ENCODE data around the gene ELOVL4.
A peak's percentile ranks its signal among the peaks of the same experiment; 100 is the strongest.

The ELOVL4 gene

DNA sequence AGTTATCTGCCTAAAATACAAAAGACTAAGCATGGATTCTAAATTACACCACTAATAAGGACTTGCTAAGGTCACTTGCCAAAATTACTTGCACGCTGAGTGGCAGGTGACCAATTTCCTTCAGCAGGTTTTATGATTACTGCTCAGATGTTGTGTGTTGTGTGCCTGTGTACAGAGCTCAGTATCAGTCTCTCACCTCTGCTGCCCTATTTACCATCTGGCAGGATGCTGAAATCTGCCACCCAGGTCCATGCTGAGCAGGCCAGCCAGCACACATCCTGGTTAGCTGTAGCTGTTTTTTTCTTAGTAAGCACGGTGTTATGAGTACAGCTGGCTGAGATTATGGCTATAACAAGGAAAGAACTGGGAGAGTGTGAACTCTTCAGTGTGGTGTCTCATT lies 34.0 kb downstream of the ELOVL4 start:
- no peak for DNase-seq (ENCODE audit: low read depth, low spot score)

DNA sequence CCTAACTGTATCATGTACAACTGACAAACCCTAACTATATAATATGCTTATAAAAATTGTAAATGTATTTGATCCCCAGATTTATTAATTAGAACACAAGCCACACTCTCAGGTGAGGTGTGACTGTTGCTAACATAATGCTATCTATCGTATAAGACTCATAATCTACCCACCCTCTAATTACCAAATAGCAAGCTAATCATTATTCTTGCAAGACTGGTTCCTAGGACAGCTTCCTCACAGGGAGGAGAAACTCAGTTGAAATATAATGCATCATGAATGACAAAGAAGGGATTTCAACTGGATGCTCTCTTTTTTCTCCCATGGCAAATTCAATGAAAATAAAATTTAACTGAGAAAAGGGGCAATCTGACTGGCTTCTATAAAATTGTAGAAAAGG lies 35.4 kb downstream of the ELOVL4 start:
- DNase-seq (ENCODE audit: low read depth, low spot score): no peak

DNA sequence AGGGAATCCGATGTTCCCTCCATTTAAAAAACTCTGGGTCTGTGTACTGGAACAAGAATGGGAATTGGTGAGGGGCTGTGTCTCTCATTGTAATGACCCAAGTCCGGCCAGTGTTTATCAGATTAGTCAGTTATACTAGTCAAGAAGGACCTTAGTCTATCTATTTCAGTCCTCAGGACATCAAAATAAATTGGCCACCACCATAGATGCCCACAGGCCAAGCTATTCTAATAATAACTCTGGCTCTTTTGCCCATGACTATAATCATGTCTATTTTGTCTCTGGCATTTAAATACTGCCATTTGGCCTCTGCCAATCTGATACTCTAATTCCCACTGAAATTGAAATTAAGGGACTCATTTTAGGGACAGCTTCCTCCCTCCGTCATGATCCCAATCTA lies 37.8 kb downstream of the ELOVL4 start:
- DNase-seq (ENCODE audit: low read depth, low spot score): no peak

DNA sequence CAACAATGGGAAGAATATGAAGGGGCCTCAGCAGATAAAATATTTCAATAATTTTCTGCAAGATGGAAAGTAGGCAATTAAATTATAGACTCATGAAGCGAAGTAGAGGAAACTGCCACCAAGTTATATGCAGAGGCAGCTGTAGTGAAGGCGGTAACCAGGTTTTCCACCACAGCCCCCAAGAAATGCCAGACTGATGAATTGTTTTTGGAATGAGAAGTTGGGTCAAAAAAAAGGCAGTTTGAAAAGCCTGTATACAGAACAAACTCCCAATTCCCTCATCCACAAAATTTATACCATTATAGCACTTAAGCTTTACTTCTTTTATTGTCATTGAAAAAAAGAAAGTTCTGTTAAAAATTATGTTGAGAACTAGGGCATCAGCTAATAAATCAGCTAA lies 45.3 kb downstream of the ELOVL4 start:
- no peak for DNase-seq (ENCODE audit: low read depth, low spot score)

DNA sequence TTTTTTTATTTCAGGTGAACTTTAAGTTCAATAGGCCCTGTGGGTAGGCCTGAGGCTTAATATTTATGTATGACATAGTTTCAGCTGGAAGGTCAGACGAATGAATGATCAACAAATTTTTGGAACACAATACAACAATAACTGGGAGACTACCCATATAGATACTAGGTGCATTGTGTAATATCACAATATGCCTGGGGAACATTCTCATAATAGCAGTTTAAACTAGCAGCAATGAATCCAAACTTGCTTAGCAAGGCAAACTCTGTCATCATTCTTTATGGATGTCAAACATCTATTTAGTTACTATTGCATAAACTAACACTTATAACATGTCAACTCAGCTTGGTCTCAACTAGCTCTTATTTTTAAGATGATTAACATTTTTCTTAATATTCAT lies 49.3 kb downstream of the ELOVL4 start:
- DNase-seq (ENCODE audit: low read depth, low spot score): no peak

DNA sequence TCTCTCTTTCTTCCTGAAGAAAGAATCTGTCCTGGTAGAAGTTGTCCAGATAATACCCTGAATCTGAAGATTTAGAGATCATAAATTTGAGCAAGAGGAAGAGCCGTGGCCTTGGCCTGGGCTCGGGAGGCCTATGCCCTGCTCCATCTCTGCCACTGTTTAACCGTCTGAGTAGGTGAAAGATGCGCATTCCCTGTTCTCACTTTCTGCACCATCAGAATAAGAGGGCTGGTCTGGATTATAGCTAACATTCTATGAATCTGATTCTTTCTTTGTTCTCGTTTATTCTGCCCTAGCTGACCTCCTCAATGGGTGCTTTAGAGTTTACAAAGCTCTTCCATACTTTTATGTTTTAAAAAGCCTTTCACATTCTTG lies 51.3 kb downstream of the ELOVL4 start:
- DNase-seq (ENCODE audit: low read depth, low spot score): no peak

DNA sequence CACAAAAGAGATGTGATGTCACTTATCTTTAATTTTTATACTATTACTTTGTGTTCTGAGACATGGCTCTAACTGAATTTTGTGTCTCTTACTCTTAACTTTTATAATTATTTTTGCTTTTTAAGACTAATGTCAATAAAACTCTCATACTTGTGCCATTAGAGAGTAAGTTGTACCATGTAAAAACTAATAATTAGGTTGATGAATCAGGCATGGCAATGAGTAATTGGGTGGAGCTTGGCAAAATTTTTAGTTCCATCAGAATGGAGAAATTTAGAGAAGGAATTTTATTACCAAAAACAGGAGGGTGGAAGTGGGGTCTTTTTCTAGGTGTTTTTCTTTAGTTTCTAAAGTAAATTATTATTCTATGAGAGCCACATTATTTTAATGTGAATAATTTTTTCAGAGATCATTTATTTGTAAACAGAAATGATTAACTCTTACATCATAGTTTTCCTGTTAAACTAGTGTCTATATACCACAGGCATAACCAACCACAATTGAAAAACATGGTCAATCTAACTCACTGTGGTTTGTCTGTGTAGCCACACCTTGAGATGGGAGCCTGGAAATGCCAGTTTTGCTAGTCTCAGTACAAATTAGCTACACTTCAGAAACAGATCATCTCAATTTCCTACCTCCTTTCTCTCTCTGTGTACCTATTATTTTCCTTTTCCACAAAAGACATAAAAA lies 51.8 kb downstream of the ELOVL4 start:
- no peak for DNase-seq (ENCODE audit: low read depth, low spot score)

DNA sequence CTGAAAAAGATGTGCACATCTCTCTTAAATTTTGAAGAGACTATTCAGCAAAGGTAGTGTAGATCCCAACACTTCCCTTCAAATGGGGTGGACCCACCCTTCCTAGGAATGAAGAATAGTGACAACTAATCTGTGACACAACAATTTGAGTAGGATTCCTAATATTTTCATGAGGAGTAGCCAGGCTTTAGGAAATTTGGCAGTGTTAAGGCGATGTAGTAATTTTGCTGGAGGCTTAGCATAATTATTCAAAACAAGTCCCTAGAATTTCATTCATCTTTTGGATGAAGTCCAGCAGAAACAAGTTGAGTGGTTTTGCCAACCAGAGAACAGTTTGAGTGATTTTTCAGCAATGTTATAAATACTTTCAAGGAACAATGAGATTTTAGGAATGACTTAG lies 52.4 kb downstream of the ELOVL4 start:
- peak; percentile 42 for DNase-seq (ENCODE audit: low read depth, low spot score)

DNA sequence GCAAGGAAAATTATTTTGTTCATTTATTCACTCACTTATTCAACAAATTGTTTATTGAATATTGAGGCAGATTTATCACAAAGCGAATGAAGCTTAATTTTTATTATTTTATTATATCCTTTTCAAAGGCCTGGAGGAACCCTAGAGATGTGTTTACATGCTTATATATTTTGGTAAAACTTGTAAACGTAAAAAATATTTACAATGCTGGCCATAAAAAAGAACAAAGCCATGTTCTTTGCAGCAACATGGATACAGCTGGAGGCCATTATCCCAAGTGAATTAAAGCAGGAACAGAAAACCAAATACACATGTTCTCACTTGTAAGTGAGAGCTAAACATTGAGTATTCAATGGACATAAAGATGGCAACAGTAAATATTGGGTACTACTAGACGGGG lies 58.8 kb downstream of the ELOVL4 start:
- no peak for DNase-seq (ENCODE audit: low read depth, low spot score)

DNA sequence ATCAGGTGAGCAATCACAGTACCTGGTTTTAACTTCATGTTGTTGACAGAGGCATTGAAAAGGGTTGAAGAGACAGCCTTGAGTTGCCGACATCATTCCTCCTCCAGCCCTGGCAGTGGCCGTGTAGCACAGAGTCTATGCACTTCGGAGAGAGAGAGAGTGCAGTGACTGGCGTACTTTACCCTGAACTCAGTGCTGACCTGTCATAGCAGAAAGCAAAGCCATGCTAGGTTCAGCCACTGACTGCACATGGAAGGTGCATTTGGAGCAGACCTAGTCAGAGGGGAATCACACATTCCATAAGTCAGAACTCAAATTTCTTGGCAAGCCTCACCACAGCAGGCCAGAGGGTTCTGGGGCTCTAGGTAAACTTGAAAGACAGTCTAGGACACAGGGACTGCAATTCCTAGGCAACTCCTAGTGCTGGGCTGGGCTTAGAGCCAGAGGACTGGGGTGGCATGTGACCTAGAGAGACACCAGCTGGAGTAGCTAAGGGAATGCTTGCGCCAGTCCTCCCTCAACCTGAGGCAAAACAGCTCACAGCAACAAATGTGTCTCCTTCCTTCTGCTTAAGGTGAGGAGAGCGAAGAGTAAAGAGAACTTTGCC lies 69.1 kb downstream of the ELOVL4 start:
- no peak for DNase-seq (ENCODE audit: low read depth, low spot score)

DNA sequence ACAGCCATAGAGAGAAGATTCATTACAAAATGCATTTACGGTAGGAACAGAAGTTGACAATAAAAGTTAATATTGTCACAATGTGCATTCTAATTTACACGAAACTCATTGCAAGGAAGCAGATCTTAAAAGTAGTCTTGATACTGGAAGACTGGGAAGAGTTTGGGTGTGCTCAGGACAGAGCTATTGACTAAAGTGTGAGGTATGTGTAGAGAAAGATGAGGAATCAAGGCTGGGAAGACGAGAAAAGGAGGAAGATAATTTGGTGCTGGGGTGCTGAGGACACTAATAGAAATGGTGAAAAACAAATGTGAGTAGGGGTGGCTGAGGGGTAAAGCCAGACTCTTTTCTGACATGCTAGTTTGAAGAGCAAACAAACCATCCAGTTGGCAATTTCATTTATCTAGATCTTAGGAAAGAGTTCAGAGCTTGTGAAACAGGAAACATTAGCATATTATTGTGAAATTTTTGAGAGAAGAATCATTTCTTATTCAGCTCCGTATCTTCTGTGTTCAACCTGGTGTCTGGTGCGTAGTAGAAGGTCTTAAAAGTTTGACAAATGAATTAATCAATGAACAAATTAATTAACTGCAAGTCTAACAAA lies 72.7 kb downstream of the ELOVL4 start:
- no peak for DNase-seq (ENCODE audit: low read depth, low spot score)

DNA sequence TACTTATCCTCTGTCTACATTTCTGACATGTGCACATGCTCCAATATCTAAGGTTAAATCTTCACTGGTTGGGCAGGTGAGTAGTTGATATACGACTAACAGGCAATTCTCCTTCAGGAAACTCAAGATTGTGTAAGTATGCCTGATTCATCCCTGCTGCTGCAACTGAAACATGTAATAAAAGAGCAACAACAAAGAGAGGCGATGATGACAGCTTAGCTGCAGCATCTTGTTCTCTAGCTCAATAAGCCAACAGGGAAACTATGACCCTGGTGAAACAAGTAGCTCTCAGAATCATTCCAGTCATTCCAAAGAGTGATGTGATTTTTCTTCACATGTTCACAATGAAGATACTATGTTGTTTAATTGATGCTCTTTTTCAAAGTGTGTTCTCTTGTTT lies 74.4 kb downstream of the ELOVL4 start:
- peak; percentile 35 for DNase-seq (ENCODE audit: low read depth, low spot score)

DNA sequence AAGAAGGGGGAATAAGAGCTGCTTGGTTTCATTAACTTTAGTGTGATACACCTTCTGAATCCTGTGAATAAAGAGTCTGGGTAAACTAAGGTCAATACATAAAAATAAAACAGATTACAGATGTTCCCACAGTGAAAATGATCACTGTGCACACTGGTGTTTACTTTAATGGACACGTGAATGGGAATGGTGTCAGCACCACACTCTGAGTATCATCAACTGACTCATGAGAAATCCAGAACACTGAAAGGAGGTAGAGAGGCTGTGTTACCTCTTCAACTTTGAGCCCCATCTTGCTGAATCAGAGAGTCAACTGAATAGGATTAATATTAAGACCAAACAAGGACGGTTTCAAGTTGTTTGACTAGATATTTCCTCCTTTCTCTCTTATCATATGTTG lies 75.0 kb downstream of the ELOVL4 start:
- DNase-seq (ENCODE audit: low read depth, low spot score): no peak

DNA sequence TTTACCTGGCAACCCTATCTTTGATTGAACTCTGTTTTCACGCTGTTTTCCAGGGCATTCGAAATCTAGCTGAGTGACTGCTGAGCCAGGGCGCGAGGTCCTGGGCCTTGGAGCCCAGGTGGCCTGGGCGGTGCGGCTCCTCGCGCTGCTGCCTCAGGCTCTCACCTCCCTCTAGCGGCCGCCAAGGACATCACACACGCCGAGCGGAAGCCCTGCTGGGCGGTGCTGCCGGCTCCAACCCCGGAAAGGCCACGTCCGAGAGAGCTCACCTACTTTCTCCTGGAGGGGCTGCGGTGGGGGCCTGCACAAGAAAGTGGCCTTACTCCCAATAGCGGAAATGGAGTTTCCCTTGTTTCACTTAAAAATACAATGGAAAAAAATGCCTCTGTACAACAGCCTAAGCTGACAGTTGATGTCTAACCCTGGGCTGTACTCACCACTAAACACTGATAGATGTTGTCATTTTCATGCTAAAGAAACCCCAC lies 77.7 kb downstream of the ELOVL4 start:
- DNase-seq (ENCODE audit: low read depth, low spot score): peak; percentile 89

DNA sequence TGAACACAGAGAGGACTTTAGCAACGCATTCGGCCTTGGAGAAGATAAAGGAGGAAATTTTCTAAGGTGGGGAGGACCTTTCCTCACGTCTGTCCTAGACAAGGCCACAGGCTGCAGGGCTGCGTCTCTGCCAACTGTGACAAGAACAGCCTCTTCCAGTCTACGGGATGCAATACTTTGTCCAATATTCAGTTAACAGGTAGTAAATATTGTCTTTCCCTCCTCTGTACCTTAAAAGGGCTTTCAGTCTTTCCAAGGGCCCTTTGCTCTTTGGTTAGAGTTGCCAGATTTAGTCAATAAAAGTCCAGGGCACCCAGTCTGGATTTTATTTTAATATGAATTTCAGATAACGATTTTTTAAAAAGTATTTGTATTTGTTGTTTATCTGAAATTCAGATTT lies 78.2 kb downstream of the ELOVL4 start:
- no peak for DNase-seq (ENCODE audit: low read depth, low spot score)

DNA sequence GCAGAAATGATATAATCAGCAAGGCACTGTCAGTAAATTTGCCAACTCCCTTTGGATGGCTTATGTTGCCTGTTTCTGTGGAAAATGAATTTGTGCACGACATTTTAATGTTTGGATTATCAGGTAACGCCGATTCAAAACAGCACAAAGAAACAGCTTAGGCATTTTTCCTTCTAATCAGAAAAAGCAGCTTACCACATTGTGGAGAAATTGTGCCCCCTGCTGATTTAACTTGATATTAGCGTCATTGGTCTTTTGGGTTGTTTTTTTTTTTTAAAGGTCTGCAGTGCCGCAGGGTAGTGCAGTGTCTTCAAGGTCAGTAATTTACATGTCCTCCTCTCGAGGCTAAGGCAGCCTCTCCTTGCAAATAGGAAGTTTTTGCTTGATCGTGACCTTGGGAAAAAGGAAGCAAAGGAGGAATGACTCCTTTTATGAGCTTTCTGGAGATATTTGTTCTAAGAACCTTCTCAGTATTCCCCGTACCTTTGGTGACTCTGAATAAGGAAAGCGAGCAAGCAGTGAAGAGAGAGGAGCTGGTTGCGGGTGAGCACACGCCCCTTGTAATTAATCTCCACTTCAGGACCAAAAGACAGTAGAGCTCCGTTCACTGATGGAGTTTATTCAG lies 79.1 kb downstream of the ELOVL4 start:
- DNase-seq (ENCODE audit: low read depth, low spot score): peak; percentile 82

Measured in astrocyte of the hippocampus (primary cell).